ENCODE data around the gene TREM1. TPM values are rescaled to one million over a fixed set of nuclear protein-coding genes. Genes with fewer than 3 reads are reported as not detected.

Gene TREM1
- total RNA-seq, 4 donors from 2014 or later: 0.25 to 5.5 TPM; not detected in 2

DNA sequence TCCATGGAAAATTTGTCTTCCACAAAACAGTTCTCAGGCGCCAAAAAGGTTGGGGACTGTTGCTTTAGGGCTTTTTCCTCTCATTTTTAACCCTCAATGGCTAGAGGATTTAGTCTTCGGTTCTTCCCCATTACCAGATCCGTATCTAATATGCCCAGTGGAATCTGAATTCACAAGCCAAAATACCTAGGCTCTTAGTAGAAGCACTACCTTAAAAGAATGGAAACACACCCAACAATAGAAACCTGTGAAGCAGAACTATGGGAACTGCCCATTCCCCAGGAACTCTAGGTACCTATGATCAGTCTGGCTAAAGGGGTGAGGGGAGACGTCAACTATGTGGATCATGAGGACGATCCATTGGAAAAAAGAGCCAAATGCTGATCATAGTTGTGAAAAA lies 55.2 kb downstream of the TREM1 start:
- no peaks in the 10 kb centered on the region for H3K4me1 ChIP-seq
- WGBS, 2 donors (ENCODE audit: low coverage in 1 of 2): 53 to 85% methylated on average over 3 to 4 of the region's 5 CpGs
- H3K36me3 ChIP-seq: no peaks in the 10 kb centered on the region
- no peak overlapping the region for H3K27ac ChIP-seq
- no peaks in the 10 kb centered on the region for H3K9me3 ChIP-seq
- no peak overlapping the region for H3K4me3 ChIP-seq
- TF ChIP-seq POLR2AphosphoS5 (IDR thresholded peaks at IDR 0.05) (no peak), POLR2A (IDR thresholded peaks at IDR 0.05) (no peak), EP300 (IDR thresholded peaks at IDR 0.05) (no peak)
- TF ChIP-seq, protein P1, sequence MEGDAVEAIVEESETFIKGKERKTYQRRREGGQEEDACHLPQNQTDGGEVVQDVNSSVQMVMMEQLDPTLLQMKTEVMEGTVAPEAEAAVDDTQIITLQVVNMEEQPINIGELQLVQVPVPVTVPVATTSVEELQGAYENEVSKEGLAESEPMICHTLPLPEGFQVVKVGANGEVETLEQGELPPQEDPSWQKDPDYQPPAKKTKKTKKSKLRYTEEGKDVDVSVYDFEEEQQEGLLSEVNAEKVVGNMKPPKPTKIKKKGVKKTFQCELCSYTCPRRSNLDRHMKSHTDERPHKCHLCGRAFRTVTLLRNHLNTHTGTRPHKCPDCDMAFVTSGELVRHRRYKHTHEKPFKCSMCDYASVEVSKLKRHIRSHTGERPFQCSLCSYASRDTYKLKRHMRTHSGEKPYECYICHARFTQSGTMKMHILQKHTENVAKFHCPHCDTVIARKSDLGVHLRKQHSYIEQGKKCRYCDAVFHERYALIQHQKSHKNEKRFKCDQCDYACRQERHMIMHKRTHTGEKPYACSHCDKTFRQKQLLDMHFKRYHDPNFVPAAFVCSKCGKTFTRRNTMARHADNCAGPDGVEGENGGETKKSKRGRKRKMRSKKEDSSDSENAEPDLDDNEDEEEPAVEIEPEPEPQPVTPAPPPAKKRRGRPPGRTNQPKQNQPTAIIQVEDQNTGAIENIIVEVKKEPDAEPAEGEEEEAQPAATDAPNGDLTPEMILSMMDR (IDR thresholded peaks at IDR 0.05): no peak
- H3K27me3 ChIP-seq: peaks cover 41% of the 10 kb centered on the region
- no peak for ATAC-seq

DNA sequence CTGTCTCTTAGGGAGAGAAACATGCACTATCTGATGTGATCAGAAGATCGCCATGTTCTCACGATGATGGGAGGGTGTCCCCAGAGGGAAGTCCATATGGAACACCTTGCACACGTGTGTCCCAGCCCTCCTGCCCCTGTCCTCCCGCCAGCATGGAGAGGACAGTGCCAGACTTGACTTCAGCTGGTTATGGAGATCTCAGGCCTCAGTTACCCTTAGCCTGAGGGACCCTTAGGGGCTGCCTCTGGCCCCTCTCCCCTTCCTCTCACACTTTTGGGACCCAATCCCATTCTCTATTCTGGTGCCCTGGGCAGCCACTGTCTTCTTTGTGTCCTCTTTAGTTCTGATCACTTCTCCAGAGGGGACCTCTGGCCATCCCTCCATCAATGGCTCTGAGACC lies 56.8 kb downstream of the TREM1 start:
- Histone ChIP-seq H3K36me3 (no peaks in the 10 kb centered on the region), H3K27me3 (peaks cover 46% of the 10 kb centered on the region)

DNA sequence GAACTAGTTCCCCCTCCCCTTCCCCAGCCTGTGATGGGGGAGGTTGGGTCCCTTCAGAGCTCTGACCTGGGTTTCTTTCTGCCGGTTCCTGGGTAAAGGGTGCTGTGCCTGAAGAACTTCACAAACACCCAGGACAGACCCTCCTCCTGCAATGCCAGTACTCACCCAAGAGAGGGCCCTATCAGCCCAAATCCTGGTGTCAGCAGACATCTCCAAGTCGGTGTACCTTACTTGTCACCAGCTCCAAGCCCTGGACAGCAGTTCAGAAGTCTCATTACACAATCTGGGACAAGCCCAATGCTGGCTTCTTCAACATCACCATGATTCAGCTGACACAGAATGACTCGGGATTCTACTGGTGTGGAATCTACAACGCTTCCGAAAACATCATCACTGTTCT lies 57.9 kb downstream of the TREM1 start:
- WGBS, 2 donors (ENCODE audit: low coverage in 1 of 2): 41 to 46% methylated on average over 2 to 5 of the region's 5 CpGs
- no peaks in the 10 kb centered on the region for H3K9me3 ChIP-seq
- peaks cover 57% of the 10 kb centered on the region for H3K27me3 ChIP-seq
- H3K27ac ChIP-seq: no peak overlapping the region
- TF ChIP-seq POLR2A (IDR thresholded peaks at IDR 0.05): no peak
- no peak for TF ChIP-seq POLR2AphosphoS5 (IDR thresholded peaks at IDR 0.05)
- TF ChIP-seq, protein P1 (IDR thresholded peaks at IDR 0.05): no peak
- TF ChIP-seq EP300 (IDR thresholded peaks at IDR 0.05): no peak
- H3K4me1 ChIP-seq: no peaks in the 10 kb centered on the region
- H3K4me3 ChIP-seq: no peak overlapping the region
- ATAC-seq: no peak
- H3K36me3 ChIP-seq: no peaks in the 10 kb centered on the region

More for the DNA sequence above, 56.8 kb downstream of the TREM1 start:
- TF ChIP-seq EP300 (IDR thresholded peaks at IDR 0.05) (no peak), POLR2A (IDR thresholded peaks at IDR 0.05) (no peak), POLR2AphosphoS5 (IDR thresholded peaks at IDR 0.05) (no peak)
- TF ChIP-seq, protein P1 (IDR thresholded peaks at IDR 0.05): no peak
- H3K27ac ChIP-seq: no peak overlapping the region
- 76 to 78% methylated on average over 3 to 4 of the region's 4 CpGs for WGBS, 2 donors (ENCODE audit: low coverage in 1 of 2)
- H3K4me1 ChIP-seq: no peaks in the 10 kb centered on the region
- no peak for ATAC-seq
- H3K4me3 ChIP-seq: no peak overlapping the region
- no peaks in the 10 kb centered on the region for H3K9me3 ChIP-seq

GRCh38 chr6:41228096-41228495 lies 58.4 kb downstream of the TREM1 start, which contains the start of gene TREML4:
TSS of gene TREML4 (plus strand) at chr6:41228349. CDS start at chr6:41228428, 79 bp downstream.
- H3K4me3 ChIP-seq: no peak within 1 kb of the TSS
- ATAC-seq: no peak
- TF ChIP-seq POLR2AphosphoS5 (IDR thresholded peaks at IDR 0.05) (no peak), POLR2A (IDR thresholded peaks at IDR 0.05) (no peak), EP300 (IDR thresholded peaks at IDR 0.05) (no peak)
- TF ChIP-seq, protein P1 (IDR thresholded peaks at IDR 0.05): no peak
- H3K36me3 ChIP-seq: no peaks in the 10 kb centered on the region
- WGBS, 2 donors (ENCODE audit: low coverage in 1 of 2): 0% methylated on average over 1 of the region's 5 CpGs; no CpG with 5 or more reads in 1 of the 2 donors
- no peaks in the 10 kb centered on the region for H3K4me1 ChIP-seq
- H3K27me3 ChIP-seq: peaks cover 62% of the 10 kb centered on the region
- H3K27ac ChIP-seq: no peak within 1 kb of the TSS
- H3K9me3 ChIP-seq: no peaks in the 10 kb centered on the region

GRCh38 chr6:41226752-41227151 lies 59.7 kb downstream of the TREM1 start:
- no peaks in the 10 kb centered on the region for H3K9me3 ChIP-seq
- no peaks in the 10 kb centered on the region for H3K4me1 ChIP-seq
- no peak for ATAC-seq
- 39 to 60% methylated on average over 2 to 3 of the region's 3 CpGs for WGBS, 2 donors (ENCODE audit: low coverage in 1 of 2)
- no peaks in the 10 kb centered on the region for H3K36me3 ChIP-seq
- TF ChIP-seq, protein P1 (IDR thresholded peaks at IDR 0.05): no peak
- TF ChIP-seq EP300 (IDR thresholded peaks at IDR 0.05): no peak
- no peak overlapping the region for H3K27ac ChIP-seq
- no peak overlapping the region for H3K4me3 ChIP-seq
- H3K27me3 ChIP-seq: peaks cover 68% of the 10 kb centered on the region

Data from gastroesophageal sphincter (tissue), 4 donors.